GM12878 (cell line): ENCODE data around the gene CTNNA3.

Source experiments
- ATF7 ChIP-seq: fragments of 450-650 bp; IDR thresholded peaks from 2 replicates; pipeline ENCODE4 v1.6.1; 2016; ENCODE audit warnings: low read depth, mild to moderate bottlenecking
- BCL3 ChIP-seq: IDR thresholded peaks from 2 replicates; pipeline ENCODE4 v1.6.1; 2011; ENCODE audit warnings: borderline replicate concordance, low read depth, mild to moderate bottlenecking, moderate library complexity, low read length; ENCODE audit not compliant: insufficient read depth, poor library complexity, severe bottlenecking
- CHD1 ChIP-seq: IDR thresholded peaks from 2 replicates; pipeline ENCODE4 v1.6.1; 2012; ENCODE audit warnings: low read depth, low read length, improper control_type of control experiment
- EP300 ChIP-seq, 2 experiments: fragments of 150-350 bp in 1 of 2; IDR thresholded peaks; 2 replicates each; pipeline ENCODE4 v1.6.1; 2011 to 2012; ENCODE audit warnings: low read depth in 2 of 2, low read length in 2 of 2, borderline replicate concordance in 1 of 2, improper control_type of control experiment in 1 of 2, inconsistent platforms in 1 of 2; ENCODE audit not compliant: control insufficient read depth in 1 of 2
- EZH2 ChIP-seq: IDR thresholded peaks from 2 replicates; pipeline ENCODE4 v1.6.1; 2012; ENCODE audit warnings: low read depth, mild to moderate bottlenecking, control low read depth, inconsistent platforms, low read length, borderline replicate concordance; ENCODE audit not compliant: control insufficient read depth
- NFYA ChIP-seq: IDR thresholded peaks from 2 replicates; pipeline ENCODE4 v1.6.1; 2011; ENCODE audit warnings: low read depth, mild to moderate bottlenecking, low read length, improper control_type of control experiment, borderline replicate concordance
- NR2C2 ChIP-seq: IDR thresholded peaks from 2 replicates; pipeline ENCODE4 v1.6.1; 2011; ENCODE audit warnings: borderline replicate concordance, low read depth; ENCODE audit not compliant: control insufficient read depth, insufficient read length
- RB1 ChIP-seq: fragments of 450-650 bp; formaldehyde crosslinking; IDR thresholded peaks from 2 replicates; pipeline ENCODE4 v1.6.1; 2017; ENCODE audit warnings: mild to moderate bottlenecking, borderline replicate concordance
- SREBF2 ChIP-seq: IDR thresholded peaks from 2 replicates; pipeline ENCODE4 v1.6.1; 2012; ENCODE audit warnings: mild to moderate bottlenecking, low read length

- no peak for TF ChIP-seq SREBF2
- no peak for TF ChIP-seq NR2C2
- no peak for TF ChIP-seq BCL3
- TF ChIP-seq ATF7 = no peak
- TF ChIP-seq RB1 = no peak
- no peak for TF ChIP-seq NFYA
- no peak for TF ChIP-seq CHD1
- TF ChIP-seq EZH2 = no peak
- TF ChIP-seq EP300 (IDR thresholded peaks at IDR 0.05; ENCODE audit: borderline replicate concordance in 1 of 2, control insufficient read depth in 1 of 2, low read depth in 2 of 2, low read length in 2 of 2) = no peak
These were observed 744.1 kb downstream of the CTNNA3 start for GRCh38 chr10:66951896-66952295.
